HG03354 (cell line): Measurements from ENCODE around the gene ST3GAL4.
"Not testable (repeated sequence)": the region's sequence is repeated elsewhere in the genome, so short reads cannot be mapped to it uniquely, and the experiment has no call there.

Source experiments
- ATAC-seq: cut with Tn5 transposase; IDR thresholded peaks from one replicate; pipeline ENCODE4 v1.9.1; 2021; ENCODE audit warnings: mild to moderate bottlenecking; ENCODE audit not compliant: unreplicated experiment, poor library complexity, severe bottlenecking

ST3GAL4 gene

DNA sequence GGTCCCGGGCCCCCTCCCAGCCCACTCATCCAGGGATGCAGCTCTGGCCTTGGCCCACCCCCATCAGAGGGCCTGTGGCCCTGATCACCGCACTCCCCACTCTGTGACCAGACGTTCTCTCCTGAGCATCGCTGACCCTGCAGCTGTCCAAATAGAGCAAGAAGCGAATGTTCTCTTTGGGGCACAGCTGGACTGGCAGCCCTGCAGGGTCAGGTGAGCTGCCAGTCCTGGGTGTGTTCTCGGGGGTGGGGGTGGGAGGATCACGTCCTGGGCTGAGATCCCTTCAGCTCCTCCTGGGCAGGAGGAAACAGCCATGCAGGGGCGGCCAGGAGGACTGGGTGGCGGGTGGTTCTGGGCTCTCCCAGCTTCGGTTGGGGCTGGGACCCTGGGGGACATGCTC lies 26.5 kb downstream of the ST3GAL4 start:
- not testable (repeated sequence) for ATAC-seq

GRCh38 chr11:126382641-126383040 lies 27.2 kb downstream of the ST3GAL4 start:
- ATAC-seq, result not testable (repeated sequence)

- ATAC-seq, result no peak
These were observed 28.2 kb downstream of the ST3GAL4 start for GRCh38 chr11:126383339-126384335.

DNA sequence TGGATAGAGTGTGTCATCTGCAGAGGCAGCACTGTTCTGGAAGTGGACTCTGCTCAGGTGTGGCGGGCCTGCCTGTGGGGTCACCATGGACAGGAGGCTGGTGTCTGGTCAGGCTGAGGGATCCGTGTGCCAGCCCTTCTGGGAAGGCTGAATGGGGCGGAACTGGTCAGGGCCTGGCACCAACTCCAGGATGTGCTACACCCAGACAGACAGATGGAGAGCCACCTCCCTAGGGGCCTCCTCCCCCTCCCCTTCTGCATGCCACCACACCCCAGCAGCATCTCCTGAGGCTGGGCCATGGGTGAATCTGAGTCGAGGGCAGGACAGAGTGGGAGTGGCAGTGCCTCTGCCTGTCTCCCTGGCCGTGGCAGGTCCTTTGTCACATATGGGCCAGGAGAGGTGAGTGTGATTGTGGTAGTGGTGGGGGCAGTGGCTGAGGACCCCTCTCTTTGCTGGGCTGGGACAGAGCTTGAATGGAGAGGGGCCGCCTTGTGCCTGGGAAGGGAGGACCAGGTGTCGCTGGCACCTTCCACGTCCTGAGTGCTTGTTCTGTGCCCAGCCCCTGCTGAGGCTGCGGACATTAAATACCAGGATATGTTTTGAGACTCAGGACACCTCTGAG lies 29.1 kb downstream of the ST3GAL4 start:
- ATAC-seq, result no peak

DNA sequence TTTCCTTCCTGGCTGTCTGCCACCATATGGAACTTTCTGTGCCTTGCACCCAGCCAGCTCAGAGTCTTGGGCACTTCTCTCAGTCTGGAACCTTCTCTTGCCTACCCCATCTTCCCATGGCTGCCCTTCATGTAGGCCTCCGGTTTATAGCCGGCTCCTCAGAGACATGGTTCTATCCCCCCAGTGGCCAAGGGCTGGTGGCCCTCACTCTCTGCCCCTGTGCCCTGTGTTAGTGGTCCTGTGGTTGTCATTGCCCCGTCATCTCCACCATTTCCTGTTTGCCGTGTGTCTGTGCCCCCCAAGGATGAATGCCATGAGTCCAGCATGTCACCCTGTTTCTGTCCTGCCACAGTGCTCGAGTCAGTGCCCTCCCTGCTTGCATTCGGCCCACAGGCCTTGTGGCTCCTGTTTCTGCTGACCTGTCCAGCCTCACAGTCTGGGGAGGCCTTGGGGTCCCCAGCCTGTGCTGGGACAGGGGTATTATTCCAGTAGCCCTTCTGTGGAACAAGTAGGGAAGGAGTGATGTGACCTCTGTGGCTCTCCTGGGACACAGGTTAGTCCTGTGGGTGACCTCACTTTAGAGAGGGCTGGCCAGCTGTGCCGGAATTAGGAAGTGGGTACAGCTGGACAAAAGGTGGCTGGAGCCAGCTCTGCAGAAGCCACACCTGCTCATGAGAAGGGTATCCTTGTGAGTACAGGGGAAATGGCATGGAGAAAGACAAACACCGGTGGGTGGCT lies 30.7 kb downstream of the ST3GAL4 start:
- no peak for ATAC-seq

DNA sequence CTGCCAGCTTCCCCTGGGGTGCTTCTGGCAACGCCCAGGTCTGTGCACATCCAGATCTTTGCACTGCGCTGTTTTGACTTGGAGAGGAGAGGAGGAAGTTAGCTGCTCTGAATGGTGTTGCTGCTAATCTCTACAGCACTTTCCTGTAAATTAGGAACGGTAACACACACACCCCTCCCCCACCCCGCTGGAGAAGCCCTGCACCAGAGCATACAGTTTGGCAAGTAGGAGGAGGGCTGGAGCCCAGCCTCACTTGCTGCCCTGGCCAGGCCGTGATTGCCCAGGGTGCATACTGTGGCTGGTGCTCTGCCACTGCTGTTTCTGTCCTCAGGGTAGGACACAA lies 31.2 kb downstream of the ST3GAL4 start:
- not testable (repeated sequence) for ATAC-seq

- no peak for ATAC-seq
These were observed 32.4 kb downstream of the ST3GAL4 start for GRCh38 chr11:126387857-126388256.

DNA sequence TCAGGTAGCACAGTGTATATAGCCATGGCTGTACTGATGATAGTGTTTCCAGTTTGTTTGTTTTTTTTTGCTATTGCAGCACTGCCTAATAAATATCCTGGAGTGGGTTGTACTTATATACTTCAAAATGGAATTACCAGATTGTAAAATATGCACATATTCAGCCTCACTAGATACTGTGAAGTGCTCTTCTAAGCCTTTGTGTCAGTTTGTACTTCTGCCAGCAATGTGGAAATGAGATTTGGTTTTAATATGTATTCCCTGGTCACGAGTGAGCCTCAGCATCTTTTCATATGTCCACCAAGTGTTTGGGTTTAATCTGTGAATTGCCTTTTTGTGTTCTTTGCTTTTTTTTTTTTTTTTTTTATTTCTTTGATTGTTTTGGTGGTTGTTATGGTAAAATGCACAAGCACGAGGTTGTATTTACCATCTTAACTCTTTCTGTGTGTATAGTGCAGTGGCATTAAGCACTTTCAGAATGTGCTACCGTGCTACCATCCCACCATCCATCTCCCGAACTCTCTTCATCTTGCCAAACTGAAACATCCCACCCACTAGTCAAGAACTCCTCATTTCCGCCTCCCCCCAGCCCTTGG lies 34.9 kb downstream of the ST3GAL4 start:
- no peak for ATAC-seq

DNA sequence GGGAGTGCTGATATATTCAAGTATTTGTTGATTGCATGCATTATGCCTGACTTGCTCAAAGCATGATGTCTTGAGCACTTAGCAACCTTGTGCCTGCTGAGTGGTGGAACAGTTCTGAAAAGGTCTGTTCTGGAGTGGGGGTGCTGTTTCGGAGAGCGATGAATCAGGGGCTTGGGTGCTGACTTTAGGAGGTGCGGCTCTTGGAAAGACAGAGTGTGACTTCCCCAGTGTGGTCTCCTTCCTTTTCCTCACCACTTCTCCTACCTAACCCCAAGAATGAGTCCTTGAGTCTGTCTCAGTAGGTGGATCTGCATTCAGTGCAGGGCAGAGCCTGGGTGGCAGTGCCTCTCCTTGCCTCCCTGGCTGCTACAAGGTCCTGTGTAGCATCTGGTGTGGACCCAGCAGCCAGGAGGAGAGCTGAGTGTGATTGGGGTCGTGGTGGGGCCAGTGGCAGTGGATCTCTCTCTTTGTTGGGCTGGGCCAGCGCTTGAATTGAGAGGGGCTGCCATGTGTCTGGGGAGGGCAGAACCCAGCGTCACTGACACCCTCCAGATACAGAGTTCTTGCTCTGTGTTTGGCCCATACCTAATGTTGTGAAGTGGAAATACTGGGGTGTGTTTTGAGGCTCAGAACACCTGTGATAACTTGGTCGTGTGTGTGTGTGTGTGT lies 35.9 kb downstream of the ST3GAL4 start:
- ATAC-seq, result no peak

GRCh38 chr11:126391970-126392632 lies 36.6 kb downstream of the ST3GAL4 start:
- ATAC-seq, result peak; percentile 84

DNA sequence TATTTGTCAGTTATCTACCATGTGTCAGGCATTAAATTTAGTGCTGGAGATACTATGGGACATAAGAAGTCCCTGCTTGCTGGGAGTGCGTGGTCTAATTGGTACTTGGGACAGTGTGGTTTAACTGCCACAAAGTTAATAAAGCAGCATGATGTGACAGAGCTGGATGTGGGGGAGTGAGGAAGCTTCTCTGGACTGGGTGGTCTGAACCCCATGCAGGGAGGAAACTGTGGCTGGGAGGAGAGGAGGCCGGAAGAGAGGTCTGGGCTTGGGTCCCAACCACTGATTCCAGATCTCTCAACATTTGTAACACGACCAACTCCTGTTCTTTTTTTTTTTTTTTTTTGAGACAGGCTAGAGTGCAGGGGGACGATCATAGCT lies 37.1 kb downstream of the ST3GAL4 start:
- peak; percentile 19 for ATAC-seq

- no peak for ATAC-seq
These were observed 37.7 kb downstream of the ST3GAL4 start for GRCh38 chr11:126393143-126393542.

DNA sequence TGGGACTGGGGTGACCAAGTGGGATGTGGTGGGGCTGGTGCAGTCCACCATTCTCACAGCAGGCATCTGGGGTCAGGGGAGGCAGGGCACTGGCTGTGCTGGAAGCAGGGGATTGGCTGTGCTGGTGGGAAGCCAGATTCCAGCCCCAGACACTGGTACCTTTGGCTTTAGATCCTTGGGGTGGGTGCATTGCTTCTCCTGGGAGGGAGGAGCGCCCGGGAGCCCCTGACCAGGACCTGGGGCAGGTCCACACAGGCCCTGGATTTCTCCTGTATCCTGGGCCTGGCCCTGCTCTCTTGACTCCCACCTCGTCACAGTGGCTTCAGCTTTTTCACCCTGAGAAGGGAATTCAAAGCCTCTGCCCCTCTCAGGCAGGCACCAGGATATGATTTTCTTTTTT lies 38.5 kb downstream of the ST3GAL4 start:
- ATAC-seq, result no peak

DNA sequence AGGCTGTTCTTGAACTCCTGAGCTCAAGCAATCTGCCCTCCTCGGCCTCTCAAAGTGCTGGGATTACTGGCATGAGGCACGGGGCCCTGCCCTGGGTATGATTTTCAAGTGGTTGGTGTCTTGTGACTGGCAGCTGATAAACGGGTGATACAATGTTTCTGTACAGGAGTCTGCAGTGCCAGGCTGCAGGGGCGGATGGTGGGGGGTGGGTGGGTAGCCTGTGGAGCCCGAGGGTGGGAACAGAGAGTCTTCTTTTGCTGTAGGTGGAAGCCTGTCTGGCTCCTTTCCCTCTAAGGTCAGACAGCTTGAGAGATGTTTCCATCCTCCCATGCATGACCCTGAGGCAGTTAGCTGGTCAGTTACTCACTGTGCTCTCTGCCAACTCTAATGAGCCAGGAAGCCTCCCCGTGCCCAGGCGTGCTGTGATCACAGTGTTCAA lies 39.2 kb downstream of the ST3GAL4 start:
- ATAC-seq, result not testable (repeated sequence)

DNA sequence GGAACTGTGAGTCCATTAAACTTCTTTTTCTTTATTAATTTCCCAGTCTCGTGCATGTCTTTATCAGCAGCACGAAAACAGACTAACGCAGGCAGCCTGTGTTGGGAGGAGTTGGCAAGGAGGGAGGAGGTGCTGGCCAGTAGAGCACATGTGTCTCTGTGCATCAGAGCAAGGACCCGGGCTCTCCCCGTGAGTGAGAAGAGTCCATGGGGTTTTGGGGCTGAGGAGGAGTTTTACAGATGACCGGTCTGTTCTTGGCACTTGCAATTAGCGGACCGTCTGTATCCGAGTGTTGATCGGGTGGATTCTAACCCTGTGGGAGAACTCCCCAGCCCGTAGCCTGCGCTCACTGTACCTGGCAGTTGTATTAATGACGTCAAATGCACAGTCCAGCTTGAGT lies 40.3 kb downstream of the ST3GAL4 start:
- not testable (repeated sequence) for ATAC-seq

- not testable (repeated sequence) for ATAC-seq
These were observed 40.8 kb downstream of the ST3GAL4 start for GRCh38 chr11:126396266-126396665.

DNA sequence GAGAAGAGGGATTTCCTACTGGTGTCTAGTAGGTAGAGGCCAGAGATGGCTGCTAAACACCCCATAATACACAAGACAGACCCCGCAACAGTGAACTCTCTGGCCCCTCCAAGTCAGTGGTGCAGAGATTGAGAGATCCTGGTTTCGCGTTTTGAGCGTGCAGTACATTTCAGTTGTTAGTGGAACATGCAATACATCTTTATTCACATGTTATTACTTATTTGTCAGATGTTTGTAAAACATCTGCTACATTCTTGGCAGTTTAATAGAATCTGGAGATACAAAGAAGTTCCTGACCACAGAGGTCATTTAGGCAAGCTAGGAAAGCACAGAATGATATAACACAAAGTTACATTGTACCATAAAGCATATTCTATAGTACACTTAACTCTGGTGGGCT lies 41.5 kb downstream of the ST3GAL4 start:
- no peak for ATAC-seq

DNA sequence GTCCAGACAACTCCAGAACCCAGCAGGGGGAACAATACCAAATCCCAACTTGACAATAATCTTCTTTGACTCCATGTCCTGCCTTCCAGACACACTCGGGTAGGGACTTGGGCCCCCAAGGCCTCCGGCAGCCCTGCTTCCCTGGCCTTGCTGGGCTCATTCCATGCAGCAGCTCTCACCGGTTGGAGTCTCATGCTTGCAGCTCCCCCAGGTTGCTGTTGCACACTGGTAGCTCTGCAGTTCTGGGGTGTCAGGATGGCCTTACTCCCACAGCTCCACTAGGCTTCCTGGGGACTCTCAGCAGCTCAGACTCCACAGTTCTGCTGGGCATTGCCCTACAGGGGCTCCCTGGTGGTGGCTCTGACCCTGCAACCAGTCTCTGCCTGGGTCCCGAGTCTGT lies 42.8 kb downstream of the ST3GAL4 start:
- ATAC-seq, result no peak

GRCh38 chr11:126398721-126399120 lies 43.2 kb downstream of the ST3GAL4 start:
- no peak for ATAC-seq
